ENCODE measurements around the gene ADI1.
A peak's percentile ranks its signal among the peaks of the same experiment; 100 is the strongest.

ADI1 gene
- long read RNA-seq, transcript ADI1-201 (4 exons, 2,391 nt), result major isoform, 115 of 117 reads
- long read RNA-seq, partial matches to known transcripts, result 0 of 117 reads
- long read RNA-seq, other reads (novel, unspliced or antisense), result 2 of 117 reads

DNA sequence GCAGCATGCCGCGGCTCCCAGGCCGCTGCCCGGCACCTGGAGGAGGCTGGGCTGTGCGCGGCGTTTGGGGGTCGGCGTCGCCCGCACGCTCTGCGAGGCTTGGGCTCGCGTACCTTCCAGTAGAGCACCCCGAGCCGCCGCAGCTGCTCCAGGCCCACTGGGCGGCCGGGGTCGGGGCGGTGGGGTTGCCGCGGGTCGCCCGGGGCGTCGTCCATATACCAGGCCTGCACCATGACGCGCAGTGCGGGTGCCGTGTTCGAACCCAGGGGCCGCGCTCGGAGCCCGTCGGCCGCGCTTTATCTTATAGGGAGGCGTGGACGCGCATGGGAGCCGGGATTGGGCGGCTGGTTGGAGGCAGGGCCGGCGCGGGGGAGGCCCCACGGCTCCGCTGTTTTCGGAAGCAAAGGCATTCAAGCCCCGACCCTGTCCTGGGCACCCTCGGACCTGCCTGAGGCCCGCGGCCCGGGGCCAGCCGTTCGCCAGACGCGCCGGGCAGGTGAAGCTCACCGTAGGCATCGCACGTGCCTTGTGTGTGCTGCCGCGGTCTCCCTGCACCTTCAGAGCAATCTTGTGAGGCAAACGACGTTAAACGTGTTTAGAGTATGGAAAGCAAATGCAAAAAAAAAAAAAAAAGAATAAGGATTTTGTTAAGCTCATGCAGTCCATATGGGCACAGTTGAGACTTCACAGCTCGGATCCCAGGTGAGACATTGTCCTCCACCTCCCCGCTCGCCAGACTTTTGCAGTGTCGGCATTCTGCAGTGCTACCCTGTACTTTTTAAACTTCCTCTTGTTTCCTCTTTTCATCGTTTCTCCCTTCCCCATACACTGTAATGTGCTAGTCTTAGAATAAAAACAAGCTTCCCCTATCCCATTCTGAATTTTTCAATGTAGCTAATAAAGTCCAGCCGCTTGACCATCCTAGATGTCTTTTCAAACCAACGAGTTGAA is at the start of gene ADI1:
Gene ADI1, minus strand, starts transcription at position 277 of the 951 bp plus-strand sequence. Its CDS starts 44 bp downstream, at position 233.
- peak within 1 kb of the TSS; percentile 93 for H3K27ac ChIP-seq (replicated peaks)
- peak; percentile 65 to 89 for DNase-seq (ENCODE audit: low read depth in 1 of 2, low spot score in 1 of 2)
- no peaks in the 10 kb centered on the region for H3K27me3 ChIP-seq (ENCODE audit: insufficient read depth, poor library complexity, severe bottlenecking)
- no peak for TF ChIP-seq GABPA (IDR thresholded peaks at IDR 0.05; ENCODE audit: low read depth)
- TF ChIP-seq POLR2AphosphoS5 (IDR thresholded peaks at IDR 0.05; ENCODE audit: low read depth), result peak; percentile 81
- TF ChIP-seq SPI1 (IDR thresholded peaks at IDR 0.05; ENCODE audit: borderline replicate concordance, low read depth), result peak; percentile 27; the same call in 1 of the 2 replicates
- TF ChIP-seq REST (IDR thresholded peaks at IDR 0.05; ENCODE audit: insufficient replicate concordance, low read depth), result peak; percentile 35
- no peak for TF ChIP-seq CTCF (IDR thresholded peaks at IDR 0.05; ENCODE audit: insufficient read depth, low read length)
- H3K4me3 ChIP-seq (replicated peaks; ENCODE audit: insufficient read depth, low read length), result peak within 1 kb of the TSS; percentile 87

GRCh38 chr2:3566806-3567205 is 47.5 kb upstream of the ADI1 start:
- Histone ChIP-seq H3K4me3 (replicated peaks; ENCODE audit: insufficient read depth, low read length) (no peak overlapping the region), H3K27ac (replicated peaks) (no peak overlapping the region), H3K27me3 (ENCODE audit: insufficient read depth, poor library complexity, severe bottlenecking) (no peaks in the 10 kb centered on the region)
- DNase-seq (ENCODE audit: low read depth in 1 of 2, low spot score in 1 of 2), result no peak
- TF ChIP-seq SPI1 (IDR thresholded peaks at IDR 0.05; ENCODE audit: borderline replicate concordance, low read depth) (no peak), CTCF (IDR thresholded peaks at IDR 0.05; ENCODE audit: insufficient read depth, low read length) (no peak), GABPA (IDR thresholded peaks at IDR 0.05; ENCODE audit: low read depth) (no peak), POLR2AphosphoS5 (IDR thresholded peaks at IDR 0.05; ENCODE audit: low read depth) (no peak), REST (IDR thresholded peaks at IDR 0.05; ENCODE audit: insufficient replicate concordance, low read depth) (no peak)

DNA sequence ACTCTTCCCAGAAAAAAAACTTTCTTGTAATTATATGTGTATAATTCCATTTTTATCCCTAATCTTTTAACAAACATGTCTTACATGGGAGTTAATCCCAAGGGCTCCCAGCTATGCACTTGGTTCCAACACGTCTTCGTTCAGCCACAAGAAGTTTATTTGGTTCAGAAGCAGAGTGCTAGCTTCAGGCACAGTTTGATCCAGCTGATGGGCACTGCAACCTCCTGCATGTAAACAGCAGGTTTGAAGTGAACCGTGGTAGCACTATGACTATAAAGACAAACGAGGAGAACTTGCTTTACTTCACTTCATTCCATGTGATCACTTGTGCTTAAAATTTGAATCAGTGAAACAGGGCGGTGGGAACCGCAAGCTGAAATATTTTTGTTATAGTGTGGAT is 45.8 kb upstream of the ADI1 start:
- no peak for DNase-seq (ENCODE audit: low read depth in 1 of 2, low spot score in 1 of 2)
- H3K4me3 ChIP-seq (replicated peaks; ENCODE audit: insufficient read depth, low read length), result no peak overlapping the region
- H3K27ac ChIP-seq (replicated peaks), result no peak overlapping the region
- TF ChIP-seq CTCF (IDR thresholded peaks at IDR 0.05; ENCODE audit: insufficient read depth, low read length) (no peak), GABPA (IDR thresholded peaks at IDR 0.05; ENCODE audit: low read depth) (no peak), SPI1 (IDR thresholded peaks at IDR 0.05; ENCODE audit: borderline replicate concordance, low read depth) (no peak), REST (IDR thresholded peaks at IDR 0.05; ENCODE audit: insufficient replicate concordance, low read depth) (no peak), POLR2AphosphoS5 (IDR thresholded peaks at IDR 0.05; ENCODE audit: low read depth) (no peak)
- no peaks in the 10 kb centered on the region for H3K27me3 ChIP-seq (ENCODE audit: insufficient read depth, poor library complexity, severe bottlenecking)

Data from HL-60 (cell line).